K562 (cell line): Measurements from ENCODE around the gene SCFD1. TPM values are rescaled to one million over a fixed set of nuclear protein-coding genes. Genes with fewer than 3 reads are reported as not detected.
A peak's percentile ranks its signal among the peaks of the same experiment; 100 is the strongest.

Source experiments
- ATAC-seq: fragments of 200-7000 bp; cut with Tn5 transposase; 3 replicates; pipeline ENCODE4 v1.9.1; 2020; ENCODE audit warnings: moderate library complexity
- BruUV-seq: library from RNA; stranded (reverse); fragments of 400-500 nt; replicated peaks from 2 replicates; lab custom pipeline; 2021; lab: Mats Ljungman, UMichigan
- CTCF ChIA-PET: fragments of 300-600 bp; formaldehyde crosslinking; extraction: SDS; loops from one replicate; lab custom pipeline; 2021; ENCODE audit warnings: low intra/inter-chr PET ratio; lab: Yijun Ruan, JAX
- POLR2A ChIA-PET: fragments of 300-600, 350-650 bp; sonication (Branson Sonifier 250); formaldehyde crosslinking; extraction: SDS; loops from one replicate; lab custom pipeline; 2021; ENCODE audit warnings: antibody characterized with exemption, inconsistent platforms; lab: Yijun Ruan, JAX
- DNase-seq, 4 experiments: peaks; one replicate each; pipeline versions ENCODE4 v3.0.0 to v3.0.0-alpha.2; 2011 to 2018; ENCODE audit warnings: low spot score in 3 of 4, mixed read lengths in 3 of 4; ENCODE audit errors: extremely low read depth in 1 of 4
- FAIRE-seq: peaks from 2 replicates; lab custom pipeline; 2011; peaks lifted over from hg19 to GRCh38; lab: Jason Lieb, UNC
- H2AFZ ChIP-seq: 2 replicates; pipeline ENCODE4 v1.6.0; 2011; ENCODE audit warnings: low read depth, low read length, control low read depth, inconsistent platforms
- H3K27ac ChIP-seq: fragments of 200-600 bp; 3 replicates; pipeline ENCODE4 v1.8.0; 2011; ENCODE audit warnings: low read depth, mild to moderate bottlenecking, control low read depth, inconsistent platforms, low read length, moderate library complexity, mixed read lengths; ENCODE audit errors: extremely low read depth
- H3K27me3 ChIP-seq, 2 experiments: fragments of 300-600 bp in 1 of 2; 2 replicates in 1 of 2; 3 replicates in 1 of 2; pipeline versions ENCODE4 v1.6.0 to v1.8.0; 2011; ENCODE audit warnings: inconsistent platforms in 2 of 2, low read length in 2 of 2, mild to moderate bottlenecking in 1 of 2, mixed read lengths in 1 of 2, moderate library complexity in 1 of 2; ENCODE audit not compliant: control insufficient read depth in 2 of 2, insufficient read depth in 2 of 2
- H3K36me3 ChIP-seq: fragments of 300-600 bp; 3 replicates; pipeline ENCODE4 v1.8.0; 2011; ENCODE audit warnings: mild to moderate bottlenecking, low read length, inconsistent platforms; ENCODE audit not compliant: control insufficient read depth, insufficient read depth
- H3K4me1 ChIP-seq, 2 experiments: fragments of 200-600 bp in 1 of 2; replicated peaks in 1 of 2; 2 replicates in 1 of 2; 3 replicates in 1 of 2; pipeline versions ENCODE4 v1.5.1 to v1.8.0; 2011; ENCODE audit warnings: inconsistent platforms in 2 of 2, low read length in 2 of 2, mild to moderate bottlenecking in 1 of 2, mixed read lengths in 1 of 2, moderate library complexity in 1 of 2; ENCODE audit not compliant: control insufficient read depth in 2 of 2, insufficient read depth in 2 of 2
- H3K4me2 ChIP-seq: 2 replicates; pipeline ENCODE4 v1.6.1; 2011; ENCODE audit warnings: low read length, control low read depth, inconsistent platforms, mixed read lengths; ENCODE audit not compliant: insufficient read depth
- H3K4me3 ChIP-seq: fragments of 200-600 bp; sonication (generic), shearing (Covaris generic); 2 replicates; pipeline ENCODE4 v1.5.1; 2016; ENCODE audit warnings: control low read depth, inconsistent platforms
- H3K79me2 ChIP-seq: fragments of 200-600 bp; 3 replicates; pipeline ENCODE4 v1.8.0; 2011; ENCODE audit warnings: low read length, inconsistent platforms; ENCODE audit not compliant: control insufficient read depth, insufficient read depth
- H3K9ac ChIP-seq, 2 experiments: 2 replicates each; pipeline versions ENCODE4 v1.6.0 to v1.6.1; 2011; ENCODE audit warnings: low read depth in 2 of 2, low read length in 2 of 2, control low read depth in 1 of 2, inconsistent platforms in 1 of 2, mild to moderate bottlenecking in 1 of 2, mixed read lengths in 1 of 2; ENCODE audit not compliant: insufficient read depth in 1 of 2
- H3K9me1 ChIP-seq: one replicate; pipeline ENCODE4 v1.6.0; 2011; ENCODE audit warnings: inconsistent platforms, mild to moderate bottlenecking, low read length, moderate library complexity; ENCODE audit not compliant: control insufficient read depth, insufficient read depth
- H3K9me3 ChIP-seq: replicated peaks from 2 replicates; pipeline ENCODE4 v1.5.1; 2011; ENCODE audit warnings: low read depth, low read length, inconsistent platforms; ENCODE audit not compliant: control insufficient read depth, insufficient read depth
- H4K20me1 ChIP-seq: replicated peaks from 2 replicates; pipeline ENCODE4 v1.6.1; 2011; ENCODE audit warnings: low read length, inconsistent platforms, mixed read lengths; ENCODE audit not compliant: control insufficient read depth, insufficient read depth
- CBX5 ChIP-seq: IDR thresholded peaks from 2 replicates; pipeline ENCODE4 v1.6.1; 2014; ENCODE audit warnings: low read depth, borderline replicate concordance
- CREBBP ChIP-seq: IDR thresholded peaks from one replicate; pipeline ENCODE4 v1.6.1; 2012; ENCODE audit warnings: low read depth, mild to moderate bottlenecking, control low read depth, inconsistent platforms, low read length
- DDX20 ChIP-seq: fragments of 450-650 bp; IDR thresholded peaks from 2 replicates; pipeline ENCODE4 v1.6.1; 2016; ENCODE audit warnings: missing genetic modification characterization, low read depth, mild to moderate bottlenecking, missing compliant biosample characterization, moderate library complexity
- ILF3 ChIP-seq: fragments of 450-650 bp; IDR thresholded peaks from 2 replicates; pipeline ENCODE4 v1.6.1; 2018; ENCODE audit warnings: antibody characterized with exemption, mild to moderate bottlenecking, moderate library complexity, borderline replicate concordance
- NBN ChIP-seq: fragments of 450-650 bp; IDR thresholded peaks from 2 replicates; pipeline ENCODE4 v1.6.1; 2016; ENCODE audit warnings: low read depth, mild to moderate bottlenecking
- NCOA1 ChIP-seq: fragments of 450-650 bp; IDR thresholded peaks from 2 replicates; pipeline ENCODE4 v1.6.1; 2016; ENCODE audit warnings: low read depth
- POLR2B ChIP-seq: fragments of 450-650 bp; IDR thresholded peaks from 2 replicates; pipeline ENCODE4 v1.6.1; 2018; ENCODE audit warnings: low read depth; ENCODE audit not compliant: partially characterized antibody
- SETDB1 ChIP-seq: IDR thresholded peaks from one replicate; pipeline ENCODE4 v1.6.1; 2012; ENCODE audit warnings: low read length, control low read depth, inconsistent platforms
- ZNF174 ChIP-seq: fragments of 250-450 bp; sonication (Bioruptor Pico); IDR thresholded peaks from 2 replicates; pipeline ENCODE4 v1.4.0; 2020; ENCODE audit warnings: mild to moderate bottlenecking
- ZNF695 ChIP-seq: fragments of 450-650 bp; formaldehyde crosslinking; IDR thresholded peaks from 2 replicates; pipeline ENCODE4 v1.4.0; 2020; ENCODE audit warnings: mild to moderate bottlenecking, moderate library complexity
- WGBS: fragments of 100-300 bp; shearing (Covaris generic); methylation state at CpG from one replicate; pipeline ENCODE4 v1.1.6; 2016; ENCODE audit warnings: low coverage, mixed read lengths; ENCODE audit not compliant: insufficient coverage; ENCODE audit errors: missing lambda C conversion rate; 5-methylcytosine and 5-hydroxymethylcytosine counted together
- in situ Hi-C: fragments of 300-500 bp; cut with MboI; formaldehyde crosslinking; loops from 4 replicates; pipeline ENCODE4 v1.15.0; 2018; ENCODE audit warnings: inconsistent platforms, mixed read lengths
- intact Hi-C: fragments of 100-400 bp; cut with micrococcal nuclease; formaldehyde crosslinking; loops from 2 replicates; pipeline ENCODE4 v1.14.2; 2022
- polyA plus RNA-seq, 8 experiments: library from polyadenylated mRNA; depleted of rRNA in 4 of 8; stranded (reverse) in 5 of 8; unstranded in 3 of 8; fragments of >200 nt; fragmentation: Nextera tagmentation in 2 of 8; fragmentation: Illumina TruSeq in 1 of 8; extraction: Ambion mirVana in 2 of 8; extraction: Trizol in 1 of 8; gene quantifications; 2 replicates each; pipeline versions ENCODE4 v1.2.1 to v1.2.3, GENCODE V29; 2011 to 2014; ENCODE audit warnings: inconsistent platforms in 1 of 8, missing spikeins in 1 of 8
- total RNA-seq, 7 experiments: library from RNA; depleted of rRNA in 6 of 7; stranded (reverse); fragments of >200 nt in 6 of 7; fragmentation: Illumina TruSeq in 2 of 7; extraction: Trizol in 2 of 7; gene quantifications; 2 replicates each; pipeline versions ENCODE4 v1.2.1 to v1.2.3, GENCODE V29; 2011 to 2021; ENCODE audit warnings: low replicate concordance in 1 of 7
- TF ChIP-seq, protein P1 (sequence below): fragments of 450-650 bp; formaldehyde crosslinking; IDR thresholded peaks from 2 replicates; pipeline ENCODE4 v1.4.0; 2020; ENCODE audit warnings: mild to moderate bottlenecking, mixed read lengths
- TF ChIP-seq, protein P2 (sequence below): fragments of 450-650 bp; IDR thresholded peaks from 2 replicates; pipeline ENCODE4 v1.6.1; 2018; ENCODE audit not compliant: partially characterized antibody
- TF ChIP-seq, protein P3 (sequence below): fragments of 250-450 bp; sonication (Bioruptor Pico); IDR thresholded peaks from 2 replicates; pipeline ENCODE4 v1.8.0; 2022; ENCODE audit warnings: moderate library complexity, mild to moderate bottlenecking, inconsistent platforms
- TF ChIP-seq, protein P4 (sequence below): fragments of 250-450 bp; sonication (Bioruptor Pico); IDR thresholded peaks from 2 replicates; pipeline ENCODE4 v1.4.0; 2020; ENCODE audit warnings: mild to moderate bottlenecking, moderate library complexity, borderline replicate concordance

The SCFD1 gene
- total and polyA plus RNA-seq, 9 of the 15 experiments (the other 6 are each of a cell fraction or from before 2014, with no cell fraction given) = 48.9 to 112 (median 75.2) TPM

DNA sequence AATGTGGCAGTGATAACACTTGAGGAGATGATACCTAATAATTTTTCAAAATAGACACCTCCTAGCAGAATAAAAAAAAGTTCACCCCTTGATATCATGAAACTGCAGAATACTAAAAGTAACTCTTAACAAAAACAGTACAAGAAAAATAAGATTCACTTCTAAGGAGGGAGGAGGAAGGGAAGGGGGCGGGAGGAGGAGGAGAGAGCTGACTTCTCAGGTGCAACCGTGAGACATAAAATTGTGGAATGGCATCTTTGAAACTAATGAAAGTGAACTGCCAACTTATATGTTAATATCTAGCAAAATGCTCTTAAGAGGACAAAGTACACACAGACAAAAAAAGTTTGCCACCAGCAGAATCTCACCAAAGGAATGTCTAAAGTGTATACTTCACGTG is 115.8 kb downstream of the SCFD1 start (continued):
- TF ChIP-seq, protein P1, sequence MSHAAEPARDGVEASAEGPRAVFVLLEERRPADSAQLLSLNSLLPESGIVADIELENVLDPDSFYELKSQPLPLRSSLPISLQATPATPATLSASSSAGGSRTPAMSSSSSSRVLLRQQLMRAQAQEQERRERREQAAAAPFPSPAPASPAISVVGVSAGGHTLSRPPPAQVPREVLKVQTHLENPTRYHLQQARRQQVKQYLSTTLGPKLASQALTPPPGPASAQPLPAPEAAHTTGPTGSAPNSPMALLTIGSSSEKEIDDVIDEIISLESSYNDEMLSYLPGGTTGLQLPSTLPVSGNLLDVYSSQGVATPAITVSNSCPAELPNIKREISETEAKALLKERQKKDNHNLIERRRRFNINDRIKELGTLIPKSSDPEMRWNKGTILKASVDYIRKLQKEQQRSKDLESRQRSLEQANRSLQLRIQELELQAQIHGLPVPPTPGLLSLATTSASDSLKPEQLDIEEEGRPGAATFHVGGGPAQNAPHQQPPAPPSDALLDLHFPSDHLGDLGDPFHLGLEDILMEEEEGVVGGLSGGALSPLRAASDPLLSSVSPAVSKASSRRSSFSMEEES (CRISPR knock-in tag) = no peak
- TF ChIP-seq POLR2B (no peak), NCOA1 (no peak)

DNA sequence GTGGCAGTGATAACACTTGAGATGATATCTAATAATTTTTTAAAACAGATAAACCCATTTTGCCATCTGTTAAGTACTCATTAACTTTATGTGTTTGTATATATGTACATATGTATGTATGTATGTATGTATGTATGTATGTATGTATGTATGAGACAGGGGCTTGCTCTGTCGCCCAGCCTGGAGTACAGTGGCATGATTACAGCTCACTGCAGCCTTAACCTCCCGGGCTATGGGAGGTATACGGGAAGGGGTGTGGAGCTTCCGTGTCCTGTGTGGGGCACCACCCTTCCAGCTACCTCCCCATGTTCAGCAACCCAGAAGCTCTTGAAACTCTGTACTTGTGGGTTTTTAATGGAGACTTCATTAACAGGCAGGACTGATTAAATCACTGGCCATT is 116.9 kb downstream of the SCFD1 start:
- WGBS = 25% methylated on average over 4 of the region's 4 CpGs
- in situ Hi-C loops = no loop called here
- H3K4me3 ChIP-seq = no peak overlapping the region
- no peaks in the 10 kb centered on the region for H3K27me3 ChIP-seq
- H4K20me1 ChIP-seq = no peaks in the 10 kb centered on the region
- H3K4me1 ChIP-seq = no peaks in the 10 kb centered on the region
- H3K79me2 ChIP-seq = no peaks in the 10 kb centered on the region
- ChIA-PET POLR2A (no interaction called here), CTCF (no interaction called here)
- no peak overlapping the region for H2AFZ ChIP-seq
- no peak overlapping the region for H3K27ac ChIP-seq
- no TSS peak for BruUV-seq
- H3K9ac ChIP-seq = no peak overlapping the region
- H3K9me1 ChIP-seq = no peaks in the 10 kb centered on the region
- intact Hi-C loops = no loop called here
- ATAC-seq (peak; percentile 33; the same call in 2 of the 3 replicates), DNase-seq (no peak), FAIRE-seq (no peak)
- no peak overlapping the region for H3K4me2 ChIP-seq
- H3K36me3 ChIP-seq = peaks cover 19% of the 10 kb centered on the region; the same call in 2 of the 3 replicates
- H3K9me3 ChIP-seq = no peaks in the 10 kb centered on the region
- no peak for TF ChIP-seq CBX5
- TF ChIP-seq, protein P2, sequence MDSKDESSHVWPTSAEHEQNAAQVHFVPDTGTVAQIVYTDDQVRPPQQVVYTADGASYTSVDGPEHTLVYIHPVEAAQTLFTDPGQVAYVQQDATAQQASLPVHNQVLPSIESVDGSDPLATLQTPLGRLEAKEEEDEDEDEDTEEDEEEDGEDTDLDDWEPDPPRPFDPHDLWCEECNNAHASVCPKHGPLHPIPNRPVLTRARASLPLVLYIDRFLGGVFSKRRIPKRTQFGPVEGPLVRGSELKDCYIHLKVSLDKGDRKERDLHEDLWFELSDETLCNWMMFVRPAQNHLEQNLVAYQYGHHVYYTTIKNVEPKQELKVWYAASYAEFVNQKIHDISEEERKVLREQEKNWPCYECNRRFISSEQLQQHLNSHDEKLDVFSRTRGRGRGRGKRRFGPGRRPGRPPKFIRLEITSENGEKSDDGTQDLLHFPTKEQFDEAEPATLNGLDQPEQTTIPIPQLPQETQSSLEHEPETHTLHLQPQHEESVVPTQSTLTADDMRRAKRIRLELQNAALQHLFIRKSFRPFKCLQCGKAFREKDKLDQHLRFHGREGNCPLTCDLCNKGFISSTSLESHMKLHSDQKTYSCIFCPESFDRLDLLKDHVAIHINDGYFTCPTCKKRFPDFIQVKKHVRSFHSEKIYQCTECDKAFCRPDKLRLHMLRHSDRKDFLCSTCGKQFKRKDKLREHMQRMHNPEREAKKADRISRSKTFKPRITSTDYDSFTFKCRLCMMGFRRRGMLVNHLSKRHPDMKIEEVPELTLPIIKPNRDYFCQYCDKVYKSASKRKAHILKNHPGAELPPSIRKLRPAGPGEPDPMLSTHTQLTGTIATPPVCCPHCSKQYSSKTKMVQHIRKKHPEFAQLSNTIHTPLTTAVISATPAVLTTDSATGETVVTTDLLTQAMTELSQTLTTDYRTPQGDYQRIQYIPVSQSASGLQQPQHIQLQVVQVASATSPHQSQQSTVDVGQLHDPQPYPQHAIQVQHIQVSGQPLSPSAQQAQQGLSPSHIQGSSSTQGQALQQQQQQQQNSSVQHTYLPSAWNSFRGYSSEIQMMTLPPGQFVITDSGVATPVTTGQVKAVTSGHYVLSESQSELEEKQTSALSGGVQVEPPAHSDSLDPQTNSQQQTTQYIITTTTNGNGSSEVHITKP = no peak
- TF ChIP-seq SETDB1 = no peak
- TF ChIP-seq, protein P3, sequence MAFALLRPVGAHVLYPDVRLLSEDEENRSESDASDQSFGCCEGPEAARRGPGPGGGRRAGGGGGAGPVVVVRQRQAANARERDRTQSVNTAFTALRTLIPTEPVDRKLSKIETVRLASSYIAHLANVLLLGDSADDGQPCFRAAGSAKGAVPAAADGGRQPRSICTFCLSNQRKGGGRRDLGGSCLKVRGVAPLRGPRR (CRISPR knock-in tag) = no peak
- TF ChIP-seq CREBBP = no peak
- TF ChIP-seq ILF3 = no peak
- TF ChIP-seq ZNF695 (CRISPR knock-in tag) = no peak
- TF ChIP-seq, protein P4, sequence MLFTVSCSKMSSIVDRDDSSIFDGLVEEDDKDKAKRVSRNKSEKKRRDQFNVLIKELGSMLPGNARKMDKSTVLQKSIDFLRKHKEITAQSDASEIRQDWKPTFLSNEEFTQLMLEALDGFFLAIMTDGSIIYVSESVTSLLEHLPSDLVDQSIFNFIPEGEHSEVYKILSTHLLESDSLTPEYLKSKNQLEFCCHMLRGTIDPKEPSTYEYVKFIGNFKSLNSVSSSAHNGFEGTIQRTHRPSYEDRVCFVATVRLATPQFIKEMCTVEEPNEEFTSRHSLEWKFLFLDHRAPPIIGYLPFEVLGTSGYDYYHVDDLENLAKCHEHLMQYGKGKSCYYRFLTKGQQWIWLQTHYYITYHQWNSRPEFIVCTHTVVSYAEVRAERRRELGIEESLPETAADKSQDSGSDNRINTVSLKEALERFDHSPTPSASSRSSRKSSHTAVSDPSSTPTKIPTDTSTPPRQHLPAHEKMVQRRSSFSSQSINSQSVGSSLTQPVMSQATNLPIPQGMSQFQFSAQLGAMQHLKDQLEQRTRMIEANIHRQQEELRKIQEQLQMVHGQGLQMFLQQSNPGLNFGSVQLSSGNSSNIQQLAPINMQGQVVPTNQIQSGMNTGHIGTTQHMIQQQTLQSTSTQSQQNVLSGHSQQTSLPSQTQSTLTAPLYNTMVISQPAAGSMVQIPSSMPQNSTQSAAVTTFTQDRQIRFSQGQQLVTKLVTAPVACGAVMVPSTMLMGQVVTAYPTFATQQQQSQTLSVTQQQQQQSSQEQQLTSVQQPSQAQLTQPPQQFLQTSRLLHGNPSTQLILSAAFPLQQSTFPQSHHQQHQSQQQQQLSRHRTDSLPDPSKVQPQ = no peak
- no peak for TF ChIP-seq DDX20 (tag)
- no peak for TF ChIP-seq NBN
- no peak for TF ChIP-seq ZNF174
